K562 (cell line): ENCODE data around the gene HEXIM2. TPM values are rescaled to one million over a fixed set of nuclear protein-coding genes. Genes with fewer than 3 reads are reported as not detected.

ENCODE experiments used
- BRCA1 ChIP-seq, 2 experiments: fragments of 450-650 bp in 1 of 2; sonication (generic) in 1 of 2; formaldehyde crosslinking in 1 of 2; IDR thresholded peaks; 2 replicates each; pipeline versions ENCODE4 v1.5.0 to v1.6.1; 2017 to 2020; ENCODE audit warnings: mild to moderate bottlenecking in 1 of 2, missing genetic modification reagents in 1 of 2
- BRD9 ChIP-seq: fragments of 450-650 bp; IDR thresholded peaks from 2 replicates; pipeline ENCODE4 v1.6.1; 2018; ENCODE audit warnings: low read depth; ENCODE audit not compliant: partially characterized antibody
- FOSL1 ChIP-seq: fragments of 200-800 bp; sonication (Bioruptor generic); conservative IDR thresholded peaks from 2 replicates; pipeline ENCODE4 v1.6.1; 2016; ENCODE audit warnings: missing genetic modification characterization, missing compliant biosample characterization
- GABPA ChIP-seq: fragments of 200-800 bp; sonication (Bioruptor generic); conservative IDR thresholded peaks from 2 replicates; pipeline ENCODE4 v1.6.1; 2016; ENCODE audit warnings: low read depth, missing genetic modification characterization, missing compliant biosample characterization
- KAT2B ChIP-seq: IDR thresholded peaks from one replicate; pipeline ENCODE4 v1.6.1; 2012; ENCODE audit warnings: low read depth, mild to moderate bottlenecking, control low read depth, inconsistent platforms, low read length, moderate library complexity
- MYC ChIP-seq, 2 experiments: fragments of 250-450 bp in 1 of 2; sonication (Bioruptor Pico) in 1 of 2; IDR thresholded peaks; 2 replicates each; pipeline versions ENCODE4 v1.5.1 to v1.6.1; 2012 to 2021; ENCODE audit warnings: low read depth in 2 of 2, borderline replicate concordance in 1 of 2, improper control_type of control experiment in 1 of 2, low read length in 1 of 2, mild to moderate bottlenecking in 1 of 2, moderate library complexity in 1 of 2
- NCOA2 ChIP-seq, 2 experiments: fragments of 450-650 bp; IDR thresholded peaks; 2 replicates each; pipeline ENCODE4 v1.6.1; 2018; ENCODE audit warnings: mild to moderate bottlenecking in 2 of 2, moderate library complexity in 1 of 2; ENCODE audit not compliant: partially characterized antibody in 2 of 2
- NFXL1 ChIP-seq: fragments of 450-650 bp; formaldehyde crosslinking; IDR thresholded peaks from 2 replicates; pipeline ENCODE4 v1.4.0; 2021; ENCODE audit warnings: mild to moderate bottlenecking
- RAD21 ChIP-seq, 2 experiments: fragments of 250-450 bp in 1 of 2; fragments of 450-650 bp in 1 of 2; sonication (Bioruptor Pico) in 1 of 2; formaldehyde crosslinking in 1 of 2; IDR thresholded peaks in 1 of 2; conservative IDR thresholded peaks in 1 of 2; 2 replicates each; pipeline versions ENCODE4 v1.4.0 to v1.8.0; 2020 to 2022; ENCODE audit warnings: mild to moderate bottlenecking in 2 of 2, moderate library complexity in 1 of 2
- RBM17 ChIP-seq: fragments of 200-400 bp; formaldehyde crosslinking; IDR thresholded peaks from 2 replicates; pipeline ENCODE4 v1.6.1; 2017; ENCODE audit warnings: low read depth, mild to moderate bottlenecking, low read length, borderline replicate concordance
- SLC30A9 ChIP-seq: fragments of 250-450 bp; sonication (Bioruptor Pico); IDR thresholded peaks from 2 replicates; pipeline ENCODE4 v1.8.0; 2022; ENCODE audit warnings: mild to moderate bottlenecking, moderate library complexity
- ZC3H8 ChIP-seq: fragments of 450-650 bp; IDR thresholded peaks from 2 replicates; pipeline ENCODE4 v1.6.1; 2017
- ZNF146 ChIP-seq: IDR thresholded peaks from one replicate; pipeline ENCODE4 v1.6.1; 2018; ENCODE audit warnings: missing compliant biosample characterization; ENCODE audit not compliant: unreplicated experiment
- ZNF561 ChIP-seq: fragments of 450-650 bp; formaldehyde crosslinking; conservative IDR thresholded peaks from 2 replicates; pipeline ENCODE4 v1.4.0; 2020; ENCODE audit warnings: mild to moderate bottlenecking, moderate library complexity
- ZNF696 ChIP-seq: fragments of 250-450 bp; sonication (Bioruptor Pico); conservative IDR thresholded peaks from 2 replicates; pipeline ENCODE4 v1.4.0; 2020; ENCODE audit warnings: mild to moderate bottlenecking, moderate library complexity
- ZNF76 ChIP-seq: fragments of 250-450 bp; sonication (Bioruptor Pico); IDR thresholded peaks from 2 replicates; pipeline ENCODE4 v1.4.0; 2020; ENCODE audit warnings: mild to moderate bottlenecking, moderate library complexity, borderline replicate concordance
- polyA plus RNA-seq, 8 experiments: library from polyadenylated mRNA; depleted of rRNA in 4 of 8; stranded (reverse) in 5 of 8; unstranded in 3 of 8; fragments of >200 nt; fragmentation: Nextera tagmentation in 2 of 8; fragmentation: Illumina TruSeq in 1 of 8; extraction: Ambion mirVana in 2 of 8; extraction: Trizol in 1 of 8; gene quantifications; 2 replicates each; pipeline versions ENCODE4 v1.2.1 to v1.2.3, GENCODE V29; 2011 to 2014; ENCODE audit warnings: inconsistent platforms in 1 of 8, missing spikeins in 1 of 8
- total RNA-seq, 7 experiments: library from RNA; depleted of rRNA in 6 of 7; stranded (reverse); fragments of >200 nt in 6 of 7; fragmentation: Illumina TruSeq in 2 of 7; extraction: Trizol in 2 of 7; gene quantifications; 2 replicates each; pipeline versions ENCODE4 v1.2.1 to v1.2.3, GENCODE V29; 2011 to 2021; ENCODE audit warnings: low replicate concordance in 1 of 7

HEXIM2 gene
- total and polyA plus RNA-seq, 9 of the 15 experiments (the other 6 are each of a cell fraction or from before 2014, with no cell fraction given) = 0.69 to 3.4 (median 1.1) TPM; not detected in 2

- TF ChIP-seq ZNF76 (CRISPR knock-in tag) (peak; percentile 81; the same call in 1 of the 2 replicates), KAT2B (no peak), GABPA (peak; percentile 54), ZNF561 (CRISPR knock-in tag) (no peak), RAD21 (CRISPR knock-in tag; conservative IDR thresholded peaks at IDR 0.05 in 1 of 2, IDR thresholded peaks at IDR 0.05 in 1 of 2) (no peak), MYC (IDR thresholded peaks at IDR 0.05; ENCODE audit: low read depth, low read length) (0 out of 2 replicates have a peak, but pooled peaks have one; percentile 39), MYC (CRISPR knock-in tag; IDR thresholded peaks at IDR 0.05; ENCODE audit: borderline replicate concordance, low read depth) (peak; percentile 89), BRCA1 (IDR thresholded peaks at IDR 0.05) (no peak), BRCA1 (CRISPR knock-in tag; IDR thresholded peaks at IDR 0.05) (no peak), ZC3H8 (0 out of 2 replicates have a peak, but pooled peaks have one; percentile 79), NFXL1 (CRISPR knock-in tag) (peak; percentile 83; the same call in 1 of the 2 replicates), FOSL1 (tag) (0 out of 2 replicates have a peak, but pooled peaks have one; percentile 10), ZNF696 (no peak), ZNF146 (CRISPR knock-in tag) (no peak), SLC30A9 (no peak), BRD9 (peak; percentile 97), RBM17 (no peak), NCOA2 (IDR thresholded peaks at IDR 0.05; ENCODE audit: partially characterized antibody in 2 of 2) (no peak)
Observed at GRCh38 chr17:45147581-45148182, 14.0 kb upstream of the HEXIM2 start (continued).
